H54 (cell line): ENCODE measurements around the gene STK10.

ENCODE experiments used
- DNase-seq: peaks from one replicate; pipeline ENCODE4 v3.0.0; 2011; ENCODE audit warnings: low spot score, mixed read lengths; ENCODE audit not compliant: insufficient read length
- FAIRE-seq: peaks from 3 replicates; lab custom pipeline; 2011; peaks lifted over from hg19 to GRCh38; lab: Jason Lieb, UNC
- POLR2A ChIP-seq: IDR thresholded peaks from 2 replicates; pipeline ENCODE4 v1.6.1; 2011; ENCODE audit warnings: low read depth, mild to moderate bottlenecking, low read length

The STK10 gene

DNA sequence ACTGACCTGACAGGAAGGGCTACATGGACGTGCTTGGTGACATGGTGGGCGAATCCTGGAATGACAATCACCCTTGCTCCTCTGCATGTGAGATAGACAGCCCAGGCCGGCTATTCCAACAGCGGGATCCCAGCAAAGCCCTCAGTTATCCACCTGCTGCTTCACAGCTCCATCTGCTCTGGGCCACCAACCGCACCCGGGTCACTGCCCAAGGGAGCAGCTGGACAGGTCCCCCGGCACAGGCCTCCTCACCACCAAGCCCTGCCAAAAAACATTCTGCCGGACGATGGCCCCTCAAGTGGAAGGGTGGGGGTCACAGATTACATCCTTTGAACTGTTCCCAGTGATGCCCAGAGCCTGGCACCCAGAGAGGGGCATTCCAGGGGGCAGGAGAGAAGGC lies 39.6 kb downstream of the STK10 start:
- DNase-seq: no peak
- no peak for FAIRE-seq
- TF ChIP-seq POLR2A: no peak

DNA sequence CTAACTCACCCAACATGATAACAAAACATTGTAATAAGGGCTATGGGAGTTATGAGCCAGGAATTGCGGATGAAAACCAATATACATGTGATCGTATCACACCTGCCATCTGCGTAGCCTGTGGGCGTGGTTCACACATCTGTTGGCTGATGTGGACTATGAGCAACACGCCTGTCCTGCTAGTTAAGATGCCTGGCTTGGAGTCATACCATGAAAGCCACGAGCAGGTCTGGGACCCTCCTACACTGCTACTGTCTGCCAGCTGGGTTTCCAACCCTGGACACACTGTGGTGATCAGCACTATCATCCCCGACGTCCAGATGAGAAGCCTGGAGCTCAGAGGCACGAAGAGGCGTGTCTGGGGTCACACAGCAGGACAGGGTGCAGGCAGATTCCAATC lies 40.2 kb downstream of the STK10 start:
- no peak for TF ChIP-seq POLR2A
- FAIRE-seq (no peak), DNase-seq (no peak)

DNA sequence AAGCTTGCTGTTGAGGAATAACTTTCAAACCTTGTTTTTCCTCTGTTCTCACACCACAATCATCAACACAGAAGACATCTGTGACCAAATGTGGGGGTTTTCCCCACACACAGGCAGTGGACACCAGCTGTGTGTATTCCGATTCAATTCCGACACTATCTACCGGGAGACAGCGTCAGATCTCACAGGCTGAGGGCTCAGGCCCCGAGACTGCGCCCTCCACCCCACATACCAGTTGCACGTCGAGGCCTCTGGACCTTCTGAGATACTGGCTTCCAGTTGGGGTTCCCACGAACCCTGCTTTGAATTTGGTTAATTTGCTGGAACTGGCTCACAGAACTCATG lies 41.3 kb downstream of the STK10 start:
- no peak for TF ChIP-seq POLR2A
- no peak for FAIRE-seq
- DNase-seq: no peak

DNA sequence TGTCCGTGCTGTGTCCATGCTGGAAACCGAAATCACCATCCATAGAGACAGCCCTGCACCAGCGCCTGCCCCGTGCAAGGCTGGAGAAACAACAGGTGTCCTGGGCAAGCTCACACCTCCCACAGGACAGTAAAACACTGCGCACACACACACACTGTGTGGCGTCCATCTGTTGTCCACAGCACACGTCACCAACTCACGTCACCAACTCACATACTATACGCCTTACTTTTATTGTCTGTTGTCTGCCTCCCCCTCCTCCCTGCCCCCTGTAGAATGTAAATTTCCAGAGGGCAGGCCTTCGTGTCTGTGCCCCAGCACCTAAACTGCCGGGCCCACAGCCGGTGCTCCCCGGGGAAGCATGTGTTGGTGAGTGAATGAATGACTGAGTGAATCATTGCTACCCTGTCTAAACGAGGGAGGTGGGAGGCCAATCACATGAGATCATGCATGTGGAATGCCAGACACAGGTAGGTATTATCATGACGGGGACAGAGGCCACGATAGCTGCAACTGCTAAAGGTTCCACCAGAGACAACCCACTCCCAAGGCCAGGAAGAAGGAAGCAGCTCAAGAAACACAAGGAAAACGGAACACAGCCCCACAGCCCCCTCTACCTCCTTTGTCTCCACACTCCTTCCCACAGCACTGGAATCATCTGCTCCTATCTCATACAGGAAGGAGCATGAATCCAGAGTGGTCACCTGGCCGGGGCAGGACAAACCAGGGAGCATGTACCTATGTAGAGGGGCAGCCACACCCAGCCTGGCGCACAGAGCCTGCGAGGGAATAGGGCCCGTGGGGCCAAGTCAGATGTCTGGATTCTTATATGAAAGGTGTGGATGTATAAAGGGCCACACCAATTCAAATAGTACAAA lies 41.9 kb downstream of the STK10 start:
- no peak for TF ChIP-seq POLR2A
- DNase-seq: no peak
- FAIRE-seq: no peak

DNA sequence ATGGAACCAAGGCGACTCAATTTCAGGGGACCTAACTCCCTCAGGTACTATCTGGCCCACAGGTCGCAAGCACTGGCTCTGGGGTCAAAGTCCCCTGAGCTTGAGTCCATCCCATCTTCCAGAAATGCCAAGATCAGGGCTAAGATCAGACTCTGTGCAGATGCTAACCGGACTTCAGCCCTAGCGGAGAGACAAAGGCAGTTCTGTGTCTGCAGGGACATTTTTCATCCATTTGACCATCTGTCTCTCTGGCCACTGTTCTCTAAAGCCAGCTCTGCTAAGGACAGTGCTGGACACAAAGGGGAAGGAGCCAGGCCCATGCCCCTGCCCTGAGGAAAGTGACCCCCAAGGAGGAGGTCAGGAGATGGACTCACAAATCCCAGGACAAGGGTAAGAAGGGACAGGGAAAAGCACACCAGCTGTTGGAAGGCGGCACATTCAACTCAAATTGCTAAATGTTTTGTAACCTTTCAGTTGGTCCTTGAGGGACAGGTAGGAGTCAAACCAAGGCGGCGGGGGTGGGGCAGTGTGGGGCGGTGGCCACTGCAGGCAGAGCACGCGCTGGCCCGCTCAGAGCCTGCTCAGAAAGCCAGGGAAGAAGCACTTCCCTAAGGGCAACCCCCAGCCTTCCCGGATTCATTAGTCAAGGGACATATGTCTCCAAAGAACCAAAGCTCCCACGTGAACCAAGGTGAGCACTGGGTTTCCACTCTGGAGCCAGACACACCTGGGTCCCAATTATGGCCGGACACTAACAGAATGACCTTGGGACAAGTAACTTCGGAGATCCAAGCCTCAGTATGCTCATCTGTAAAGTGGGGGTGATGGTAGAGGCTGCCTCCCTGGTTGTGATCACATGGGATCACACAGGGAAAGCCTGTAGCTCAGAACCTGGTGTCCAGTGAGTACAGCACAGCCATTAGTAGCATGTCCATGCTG lies 42.8 kb downstream of the STK10 start:
- no peak for DNase-seq
- no peak for FAIRE-seq
- no peak for TF ChIP-seq POLR2A

DNA sequence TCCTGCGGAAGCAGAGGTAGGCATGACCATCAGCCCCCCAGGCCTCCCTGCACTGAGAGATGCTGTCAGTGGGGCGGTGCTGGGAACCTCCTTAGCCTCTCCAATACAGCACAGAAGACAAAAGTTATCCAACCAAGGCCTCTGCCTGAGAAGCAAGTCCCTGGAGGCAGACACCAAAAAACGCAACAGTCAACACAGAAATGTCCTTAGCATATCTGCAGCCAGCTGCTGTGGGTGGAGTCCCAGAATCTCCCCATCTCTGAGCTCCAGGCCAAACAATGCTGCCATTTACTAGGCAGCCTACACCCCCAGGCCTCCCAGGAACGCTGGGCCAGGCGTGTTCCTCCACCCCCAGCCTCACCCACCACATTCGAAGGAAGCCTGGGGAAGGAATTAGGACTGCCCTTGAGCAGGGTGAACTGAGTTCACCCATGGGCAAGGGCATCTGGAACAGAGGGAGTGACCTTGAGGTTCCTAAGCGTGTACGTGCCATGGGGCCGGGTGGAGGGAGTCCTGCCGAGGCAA lies 43.7 kb downstream of the STK10 start:
- DNase-seq: no peak
- TF ChIP-seq POLR2A: no peak
- no peak for FAIRE-seq

DNA sequence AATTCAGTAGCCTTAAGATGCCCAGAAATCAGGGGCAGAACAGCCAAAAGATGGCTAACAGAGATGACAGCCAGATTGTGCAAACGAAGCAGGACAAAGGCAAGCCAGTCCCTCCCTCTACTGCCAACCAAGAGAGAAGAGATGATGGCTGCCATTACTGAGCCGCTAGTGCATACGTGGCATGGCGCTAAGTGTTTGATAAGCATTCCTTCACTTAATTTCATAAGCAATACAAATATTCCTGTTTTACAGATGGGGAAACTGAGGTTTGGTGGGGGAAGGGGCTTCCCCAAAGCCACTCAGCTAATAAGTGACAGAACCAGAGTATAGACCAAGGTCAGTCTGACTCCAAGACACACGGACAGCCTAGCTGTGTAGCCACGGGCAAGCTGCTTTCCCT lies 44.1 kb downstream of the STK10 start:
- TF ChIP-seq POLR2A: no peak
- no peak for FAIRE-seq
- DNase-seq: no peak

DNA sequence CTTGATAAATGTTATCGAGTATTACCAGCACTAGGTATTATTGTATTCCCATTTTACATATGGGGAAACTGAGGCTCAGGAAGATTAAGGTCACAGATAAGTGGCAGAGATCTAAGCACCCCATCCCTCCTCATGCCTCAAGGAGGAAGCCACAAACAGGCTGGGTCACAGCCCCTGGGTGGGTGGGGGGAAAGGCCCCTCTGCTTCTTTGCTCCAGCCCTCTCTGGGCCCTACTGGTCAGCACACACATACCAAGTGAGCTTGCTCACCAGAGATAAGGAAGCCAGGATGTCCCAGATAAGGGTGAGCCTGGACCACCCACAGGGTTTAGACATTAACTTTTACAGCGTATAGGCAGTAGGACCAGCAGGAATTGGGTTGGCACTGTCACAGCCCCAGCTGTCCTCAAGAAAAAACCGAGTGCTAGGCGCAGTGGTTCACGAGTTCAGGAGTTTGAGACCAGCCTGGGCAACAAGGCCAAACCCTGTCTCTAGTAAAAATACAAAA lies 45.3 kb downstream of the STK10 start:
- DNase-seq: no peak
- no peak for FAIRE-seq
- TF ChIP-seq POLR2A: no peak

DNA sequence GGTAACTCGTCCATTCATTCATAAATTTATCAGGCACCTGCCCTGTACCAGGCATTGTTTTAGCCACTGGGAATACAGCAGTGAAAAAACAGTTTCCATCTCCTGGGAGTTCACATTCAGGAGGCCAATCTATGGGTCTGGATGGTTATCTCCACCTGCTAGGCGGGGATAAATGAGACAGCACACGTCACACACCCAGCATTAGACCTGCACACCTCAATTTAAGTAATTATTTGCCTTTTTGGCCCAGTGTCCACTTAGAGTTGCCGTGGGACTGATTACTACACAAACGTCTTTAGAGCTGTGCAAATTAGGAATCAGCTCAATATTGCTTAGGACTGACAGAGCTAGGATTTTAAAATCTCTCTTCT lies 46.1 kb downstream of the STK10 start:
- TF ChIP-seq POLR2A: no peak
- FAIRE-seq: no peak
- DNase-seq: no peak

DNA sequence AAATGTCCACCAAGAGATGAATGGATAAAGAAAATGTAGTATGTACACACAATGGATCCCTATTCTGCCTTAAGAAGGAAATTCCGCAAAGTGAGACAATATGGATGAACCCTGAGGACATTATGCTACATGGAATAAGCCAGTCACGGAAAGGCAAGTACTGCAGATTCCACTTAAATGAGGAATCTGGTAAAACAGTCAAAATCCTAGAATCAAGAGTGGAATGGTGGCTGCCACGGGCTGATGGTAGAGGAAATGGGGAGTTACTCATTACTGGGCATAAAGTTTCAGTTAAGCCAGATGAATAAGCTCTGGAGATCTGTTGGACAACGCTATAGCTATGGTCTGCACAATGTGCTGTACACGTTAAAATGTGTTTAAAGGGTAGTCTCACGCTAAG lies 47.2 kb downstream of the STK10 start:
- FAIRE-seq (no peak), DNase-seq (no peak)
- no peak for TF ChIP-seq POLR2A

DNA sequence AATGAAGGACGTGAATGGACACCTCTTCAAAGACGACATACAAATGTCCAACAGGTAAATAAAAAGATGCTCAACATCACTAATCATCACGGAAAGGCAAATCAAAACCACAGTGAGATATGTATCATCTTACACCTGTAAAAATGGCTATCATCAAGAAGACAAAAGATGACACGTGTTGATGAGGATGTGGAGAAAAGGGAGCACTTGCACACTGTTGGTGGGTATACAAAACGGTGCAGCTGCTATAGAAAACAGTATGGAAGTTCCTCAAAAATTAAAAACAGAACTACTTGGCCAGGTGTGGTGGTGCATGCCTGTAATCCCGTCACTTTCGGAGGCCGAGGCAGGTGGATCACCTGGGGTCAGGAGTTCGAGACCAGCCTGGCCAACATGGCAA lies 47.9 kb downstream of the STK10 start:
- DNase-seq (no peak), FAIRE-seq (no peak)

DNA sequence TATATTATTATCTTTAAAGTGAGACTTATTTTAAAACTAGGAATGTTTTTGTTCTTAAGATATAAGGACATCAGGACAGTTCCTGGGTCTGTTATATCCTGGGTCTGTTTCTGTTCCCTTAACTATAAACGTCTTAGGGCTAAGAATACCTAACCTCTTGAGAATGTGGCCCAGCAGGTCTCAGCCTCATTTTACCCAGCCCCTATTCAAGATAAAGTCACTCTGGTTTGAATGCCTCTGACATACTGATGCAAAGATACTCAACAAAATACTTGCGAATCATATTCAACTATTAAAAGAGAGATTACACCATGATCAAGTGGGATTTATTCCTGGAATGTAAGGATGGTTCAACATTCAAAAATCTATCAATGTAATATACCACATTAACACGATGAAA lies 51.0 kb downstream of the STK10 start:
- TF ChIP-seq POLR2A: no peak
- FAIRE-seq (no peak), DNase-seq (no peak)

More for the DNA sequence above, 47.9 kb downstream of the STK10 start:
- no peak for TF ChIP-seq POLR2A

DNA sequence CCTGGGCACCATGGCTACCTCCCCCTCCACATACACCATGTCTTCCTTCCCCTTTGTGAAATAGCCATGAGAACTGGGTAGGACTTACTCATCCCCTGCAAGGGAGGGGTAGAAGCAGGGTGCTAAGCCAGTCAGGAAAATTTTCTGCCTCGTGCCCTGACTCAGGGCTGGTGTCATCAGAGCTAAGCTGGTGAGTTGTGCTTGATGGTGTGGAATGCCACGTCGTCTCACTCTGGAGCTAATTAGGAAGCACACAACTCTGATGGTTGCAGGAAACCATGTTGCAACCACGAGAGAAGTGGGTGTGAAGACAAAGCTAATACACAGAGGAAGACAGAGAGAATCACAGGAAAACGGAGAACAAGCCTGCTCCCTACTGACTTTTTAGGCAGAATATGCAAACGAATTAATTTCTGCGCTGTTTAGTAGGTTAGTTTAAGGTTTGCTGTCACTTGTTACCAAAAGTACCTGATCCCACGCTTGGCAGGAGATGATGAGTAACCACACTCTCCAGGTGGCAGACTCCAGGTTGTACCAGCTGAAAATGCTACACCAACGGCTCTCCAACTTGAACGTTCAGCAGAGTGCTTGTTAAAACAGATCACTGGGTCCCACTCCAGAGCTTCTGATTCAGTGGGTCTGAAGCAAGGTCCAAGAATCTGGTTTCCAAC lies 54.5 kb downstream of the STK10 start:
- no peak for TF ChIP-seq POLR2A
- peak; percentile 90 for FAIRE-seq
- peak; percentile 89 for DNase-seq
